ENCODE data around the gene RTN4RL1. TPM values are rescaled to one million over a fixed set of nuclear protein-coding genes. Genes with fewer than 3 reads are reported as not detected.
A peak's percentile ranks its signal among the peaks of the same experiment; 100 is the strongest.

The RTN4RL1 gene
- total RNA-seq, 2 donors from 2014 or later: 3.1 to 3.6 TPM

GRCh38 chr17:1999557-2000251 is 25.4 kb downstream of the RTN4RL1 start:
- Histone ChIP-seq H3K27me3 (no peaks in the 10 kb centered on the region), H3K27ac (peak overlapping the region; percentile 81 to 94 (median 92)), H3K36me3 (replicated peaks in 1 of 2; ENCODE audit: insufficient read depth in 1 of 2, low read depth in 2 of 2) (no peaks in the 10 kb centered on the region), H3K9me3 (no peaks in the 10 kb centered on the region), H3K4me3 (no peak overlapping the region), H3K4me1 (peaks cover 68% of the 10 kb centered on the region)
- ATAC-seq: peak; percentile 63
- TF ChIP-seq, protein P1, sequence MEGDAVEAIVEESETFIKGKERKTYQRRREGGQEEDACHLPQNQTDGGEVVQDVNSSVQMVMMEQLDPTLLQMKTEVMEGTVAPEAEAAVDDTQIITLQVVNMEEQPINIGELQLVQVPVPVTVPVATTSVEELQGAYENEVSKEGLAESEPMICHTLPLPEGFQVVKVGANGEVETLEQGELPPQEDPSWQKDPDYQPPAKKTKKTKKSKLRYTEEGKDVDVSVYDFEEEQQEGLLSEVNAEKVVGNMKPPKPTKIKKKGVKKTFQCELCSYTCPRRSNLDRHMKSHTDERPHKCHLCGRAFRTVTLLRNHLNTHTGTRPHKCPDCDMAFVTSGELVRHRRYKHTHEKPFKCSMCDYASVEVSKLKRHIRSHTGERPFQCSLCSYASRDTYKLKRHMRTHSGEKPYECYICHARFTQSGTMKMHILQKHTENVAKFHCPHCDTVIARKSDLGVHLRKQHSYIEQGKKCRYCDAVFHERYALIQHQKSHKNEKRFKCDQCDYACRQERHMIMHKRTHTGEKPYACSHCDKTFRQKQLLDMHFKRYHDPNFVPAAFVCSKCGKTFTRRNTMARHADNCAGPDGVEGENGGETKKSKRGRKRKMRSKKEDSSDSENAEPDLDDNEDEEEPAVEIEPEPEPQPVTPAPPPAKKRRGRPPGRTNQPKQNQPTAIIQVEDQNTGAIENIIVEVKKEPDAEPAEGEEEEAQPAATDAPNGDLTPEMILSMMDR (IDR thresholded peaks at IDR 0.05): no peak
- TF ChIP-seq POLR2A (IDR thresholded peaks at IDR 0.05): peak in 2 of 3 donors; percentile 41 to 44
- peak; percentile 80 to 91 (median 90) for DNase-seq
- 13 to 16% methylated on average over 9 to 13 of the region's 13 CpGs for whole genome bisulfite sequencing, 2 donors
- intact Hi-C loops (cut with DNase I): no loop called here

- DNase-seq (peak; percentile 95 to 97 (median 96)), ATAC-seq (peak; percentile 86)
- no peaks in the 10 kb centered on the region for H3K36me3 ChIP-seq (replicated peaks in 1 of 2; ENCODE audit: insufficient read depth in 1 of 2, low read depth in 2 of 2)
- intact Hi-C loops (cut with DNase I): no loop called here
- H3K27me3 ChIP-seq: no peaks in the 10 kb centered on the region
- no peaks in the 10 kb centered on the region for H3K9me3 ChIP-seq
- H3K4me3 ChIP-seq: peak overlapping the region in 1 of 2 donors; percentile 36
- peaks cover 64% of the 10 kb centered on the region for H3K4me1 ChIP-seq
- peak overlapping the region; percentile 91 to 94 (median 94) for H3K27ac ChIP-seq
- 0 to 1% methylated on average over 7 to 64 of the region's 92 CpGs for WGBS, 2 donors
- TF ChIP-seq POLR2A (IDR thresholded peaks at IDR 0.05): peak; percentile 66 to 74 (median 74)
- TF ChIP-seq, protein P1 (IDR thresholded peaks at IDR 0.05): no peak
These were observed 27.0 kb downstream of the RTN4RL1 start for GRCh38 chr17:1997927-1998742.

GRCh38 chr17:1997289-1997926 is 27.7 kb downstream of the RTN4RL1 start:
- H3K36me3 ChIP-seq (replicated peaks in 1 of 2; ENCODE audit: insufficient read depth in 1 of 2, low read depth in 2 of 2): no peaks in the 10 kb centered on the region
- intact Hi-C loops (cut with DNase I): no loop called here
- DNase-seq: peak in 3 of 4 donors; percentile 50 to 55 (median 50)
- peaks cover 58% of the 10 kb centered on the region for H3K4me1 ChIP-seq
- TF ChIP-seq, protein P1 (IDR thresholded peaks at IDR 0.05): peak in 4 of 7 experiments; percentile 18 to 29 (median 22)
- TF ChIP-seq POLR2A (IDR thresholded peaks at IDR 0.05): no peak
- no peaks in the 10 kb centered on the region for H3K27me3 ChIP-seq
- peak overlapping the region; percentile 91 to 94 (median 94) for H3K27ac ChIP-seq
- ATAC-seq: peak; percentile 29
- no peaks in the 10 kb centered on the region for H3K9me3 ChIP-seq
- no peak overlapping the region for H3K4me3 ChIP-seq
- 17 to 22% methylated on average over 9 to 22 of the region's 22 CpGs for WGBS, 2 donors

- Histone ChIP-seq H3K27me3 (no peaks in the 10 kb centered on the region), H3K4me3 (no peak overlapping the region), H3K27ac (peak overlapping the region; percentile 91 to 94 (median 94)), H3K4me1 (peaks cover 57% of the 10 kb centered on the region), H3K9me3 (no peaks in the 10 kb centered on the region), H3K36me3 (replicated peaks in 1 of 2; ENCODE audit: insufficient read depth in 1 of 2, low read depth in 2 of 2) (no peaks in the 10 kb centered on the region)
- 80 to 84% methylated on average over 9 of the region's 9 CpGs for WGBS, 2 donors
- no peak for TF ChIP-seq POLR2A (IDR thresholded peaks at IDR 0.05)
- TF ChIP-seq, protein P1 (IDR thresholded peaks at IDR 0.05): no peak
- intact Hi-C loops (cut with DNase I): no loop called here
- ATAC-seq: no peak
- DNase-seq: peak in 1 of 4 donors; percentile 40
These were observed 28.3 kb downstream of the RTN4RL1 start for GRCh38 chr17:1996800-1997288.
